WTC11 (cell line): ENCODE measurements around the gene GRIA2. TPM values are rescaled to one million over a fixed set of nuclear protein-coding genes. Genes with fewer than 3 reads are reported as not detected.

ENCODE experiments used
- ATAC-seq: fragments of 200-7000 bp; cut with Tn5 transposase; 2 replicates; pipeline ENCODE4 v1.10.0; 2021; ENCODE audit warnings: mild to moderate bottlenecking, moderate library complexity
- CTCF ChIA-PET: fragments of 300-600 bp; sonication (Branson Sonifier 250); formaldehyde crosslinking; loops from one replicate; lab custom pipeline; 2021; ENCODE audit warnings: antibody characterized with exemption; lab: Charles Lee
- POLR2A ChIA-PET: fragments of 350-600 bp; sonication (Branson Sonifier 250); formaldehyde crosslinking; loops from one replicate; lab custom pipeline; 2021; ENCODE audit warnings: antibody characterized with exemption; lab: Charles Lee
- DNase-seq: peaks from one replicate; pipeline ENCODE4 v3.0.0; 2021; ENCODE audit warnings: low spot score
- H3K27ac Mint-ChIP-seq: 2 replicates; pipeline ENCODE4 v1.8.0; 2021; ENCODE audit warnings: mixed read lengths
- H3K27me3 Mint-ChIP-seq: 2 replicates; pipeline ENCODE4 v1.8.0; 2021; ENCODE audit warnings: low read depth, mild to moderate bottlenecking, moderate library complexity, mixed read lengths
- H3K36me3 Mint-ChIP-seq: 2 replicates; pipeline ENCODE4 v1.8.0; 2021; ENCODE audit warnings: mixed read lengths
- H3K4me1 Mint-ChIP-seq: 2 replicates; pipeline ENCODE4 v1.8.0; 2022; ENCODE audit warnings: mixed read lengths
- H3K4me3 Mint-ChIP-seq: 2 replicates; pipeline ENCODE4 v1.8.0; 2021; ENCODE audit warnings: mild to moderate bottlenecking, moderate library complexity, mixed read lengths
- H3K9me3 Mint-ChIP-seq: 2 replicates; pipeline ENCODE4 v1.8.0; 2021; ENCODE audit warnings: mixed read lengths
- ATF1 ChIP-seq: sonication (generic); formaldehyde crosslinking; IDR thresholded peaks from 2 replicates; pipeline ENCODE4 v1.8.1; 2023; ENCODE audit warnings: mild to moderate bottlenecking, moderate library complexity, missing genetic modification reagents
- CBFB ChIP-seq: sonication (generic); formaldehyde crosslinking; IDR thresholded peaks from 2 replicates; pipeline ENCODE4 v1.8.1; 2022; ENCODE audit warnings: mild to moderate bottlenecking, low read depth, missing genetic modification reagents
- CTCF ChIP-seq: fragments of 200-600 bp; IDR thresholded peaks from 2 replicates; pipeline ENCODE4 v1.8.0; 2022; ENCODE audit warnings: antibody characterized with exemption
- ERG ChIP-seq: fragments of 250-450 bp; sonication (Bioruptor Pico); IDR thresholded peaks from 2 replicates; pipeline ENCODE4 v1.8.0; 2021; ENCODE audit warnings: mild to moderate bottlenecking
- FOXK1 ChIP-seq: sonication (generic); formaldehyde crosslinking; IDR thresholded peaks from 2 replicates; pipeline ENCODE4 v1.8.0; 2022; ENCODE audit warnings: mild to moderate bottlenecking, moderate library complexity, missing genetic modification reagents
- FOXP1 ChIP-seq: sonication (generic); formaldehyde crosslinking; IDR thresholded peaks from 2 replicates; pipeline ENCODE4 v1.8.0; 2022; ENCODE audit warnings: missing genetic modification reagents, mild to moderate bottlenecking, moderate library complexity, borderline replicate concordance
- FOXP4 ChIP-seq: sonication (generic); formaldehyde crosslinking; IDR thresholded peaks from 2 replicates; pipeline ENCODE4 v1.8.0; 2022; ENCODE audit warnings: mild to moderate bottlenecking, missing genetic modification reagents
- HMGA2 ChIP-seq: fragments of 250-450 bp; sonication (Bioruptor Pico); IDR thresholded peaks from 2 replicates; pipeline ENCODE4 v1.4.0; 2021; ENCODE audit warnings: mild to moderate bottlenecking, moderate library complexity
- KAT7 ChIP-seq: sonication (generic); formaldehyde crosslinking; IDR thresholded peaks from 2 replicates; pipeline ENCODE4 v1.8.1; 2023; ENCODE audit warnings: missing genetic modification reagents, mild to moderate bottlenecking, borderline replicate concordance
- MAX ChIP-seq: sonication (generic); formaldehyde crosslinking; IDR thresholded peaks from 2 replicates; pipeline ENCODE4 v1.8.0; 2022; ENCODE audit warnings: mild to moderate bottlenecking, missing genetic modification reagents
- PRRX2 ChIP-seq: fragments of 250-450 bp; sonication (Bioruptor Pico); IDR thresholded peaks from 2 replicates; pipeline ENCODE4 v1.8.0; 2021; ENCODE audit warnings: mild to moderate bottlenecking
- RORB ChIP-seq: fragments of 250-450 bp; sonication (Bioruptor Pico); IDR thresholded peaks from 2 replicates; pipeline ENCODE4 v1.9.0; 2021; ENCODE audit warnings: mild to moderate bottlenecking
- SMAD3 ChIP-seq: sonication (generic); formaldehyde crosslinking; IDR thresholded peaks from 2 replicates; pipeline ENCODE4 v1.8.0; 2022; ENCODE audit warnings: missing genetic modification reagents, mild to moderate bottlenecking, borderline replicate concordance
- SMAD4 ChIP-seq: sonication (generic); formaldehyde crosslinking; IDR thresholded peaks from 2 replicates; pipeline ENCODE4 v1.8.0; 2022; ENCODE audit warnings: mild to moderate bottlenecking, missing genetic modification reagents
- SOX15 ChIP-seq: fragments of 250-450 bp; sonication (Bioruptor Pico); IDR thresholded peaks from 2 replicates; pipeline ENCODE4 v1.9.0; 2021; ENCODE audit warnings: mild to moderate bottlenecking
- ZBTB21 ChIP-seq: sonication (generic); formaldehyde crosslinking; IDR thresholded peaks from 2 replicates; pipeline ENCODE4 v1.8.1; 2023; ENCODE audit warnings: mild to moderate bottlenecking, missing genetic modification reagents, borderline replicate concordance
- ZNF425 ChIP-seq: fragments of 250-450 bp; sonication (Bioruptor Pico); conservative IDR thresholded peaks from 2 replicates; pipeline ENCODE4 v1.9.0; 2021; ENCODE audit warnings: mild to moderate bottlenecking
- total RNA-seq: library from RNA; stranded (reverse); gene quantifications from 3 replicates; pipeline ENCODE4 v1.2.3, GENCODE V29; 2021
- TF ChIP-seq, protein P1 (sequence below): fragments of 250-450 bp; sonication (Bioruptor Pico); IDR thresholded peaks from 2 replicates; pipeline ENCODE4 v1.9.0; 2021; ENCODE audit warnings: mild to moderate bottlenecking
- TF ChIP-seq, protein P2 (sequence below): sonication (generic); formaldehyde crosslinking; IDR thresholded peaks from 2 replicates; pipeline ENCODE4 v1.8.1; 2022; ENCODE audit warnings: missing genetic modification reagents, borderline replicate concordance
- TF ChIP-seq, protein P3 (sequence below): sonication (generic); formaldehyde crosslinking; IDR thresholded peaks from 2 replicates; pipeline ENCODE4 v1.8.1; 2023; ENCODE audit warnings: mild to moderate bottlenecking, missing genetic modification reagents
- TF ChIP-seq, protein P4 (sequence below): sonication (generic); formaldehyde crosslinking; IDR thresholded peaks from 2 replicates; pipeline ENCODE4 v1.8.1; 2022; ENCODE audit warnings: low read depth, mild to moderate bottlenecking, moderate library complexity, missing genetic modification reagents, borderline replicate concordance

Gene GRIA2
- total RNA-seq, 1 experiment from 2014 or later = not detected

DNA sequence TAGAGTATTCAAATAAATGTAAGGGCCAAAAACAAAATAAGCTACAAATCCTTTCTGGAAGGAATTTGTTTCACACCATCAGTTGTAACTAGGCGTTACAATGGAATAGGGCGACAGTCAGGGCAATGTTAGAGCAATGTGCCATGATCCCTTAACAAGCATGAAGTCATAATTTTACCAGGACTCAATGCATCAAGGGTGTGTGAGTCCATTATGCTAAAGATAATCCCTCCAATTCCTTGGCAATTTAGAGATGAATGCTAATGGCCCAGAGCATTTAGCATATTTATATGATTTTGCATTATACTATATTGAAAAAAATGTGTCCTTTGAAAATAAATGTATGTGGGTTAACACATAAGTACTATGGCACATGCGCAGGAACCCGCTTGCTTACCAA lies 73.1 kb downstream of the GRIA2 start:
- ATAC-seq = no peak
- POLR2A ChIA-PET = no interaction called here
- TF ChIP-seq RORB (CRISPR knock-in tag) (no peak), ATF1 (CRISPR knock-in tag) (no peak), CBFB (CRISPR knock-in tag) (no peak), PRRX2 (CRISPR knock-in tag) (no peak), ZBTB21 (no peak), FOXK1 (CRISPR knock-in tag) (no peak), KAT7 (no peak), CTCF (no peak), SMAD3 (CRISPR knock-in tag) (no peak), MAX (no peak)
- TF ChIP-seq, protein P1, sequence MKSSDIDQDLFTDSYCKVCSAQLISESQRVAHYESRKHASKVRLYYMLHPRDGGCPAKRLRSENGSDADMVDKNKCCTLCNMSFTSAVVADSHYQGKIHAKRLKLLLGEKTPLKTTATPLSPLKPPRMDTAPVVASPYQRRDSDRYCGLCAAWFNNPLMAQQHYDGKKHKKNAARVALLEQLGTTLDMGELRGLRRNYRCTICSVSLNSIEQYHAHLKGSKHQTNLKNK (CRISPR knock-in tag) = no peak
- TF ChIP-seq, protein P2, sequence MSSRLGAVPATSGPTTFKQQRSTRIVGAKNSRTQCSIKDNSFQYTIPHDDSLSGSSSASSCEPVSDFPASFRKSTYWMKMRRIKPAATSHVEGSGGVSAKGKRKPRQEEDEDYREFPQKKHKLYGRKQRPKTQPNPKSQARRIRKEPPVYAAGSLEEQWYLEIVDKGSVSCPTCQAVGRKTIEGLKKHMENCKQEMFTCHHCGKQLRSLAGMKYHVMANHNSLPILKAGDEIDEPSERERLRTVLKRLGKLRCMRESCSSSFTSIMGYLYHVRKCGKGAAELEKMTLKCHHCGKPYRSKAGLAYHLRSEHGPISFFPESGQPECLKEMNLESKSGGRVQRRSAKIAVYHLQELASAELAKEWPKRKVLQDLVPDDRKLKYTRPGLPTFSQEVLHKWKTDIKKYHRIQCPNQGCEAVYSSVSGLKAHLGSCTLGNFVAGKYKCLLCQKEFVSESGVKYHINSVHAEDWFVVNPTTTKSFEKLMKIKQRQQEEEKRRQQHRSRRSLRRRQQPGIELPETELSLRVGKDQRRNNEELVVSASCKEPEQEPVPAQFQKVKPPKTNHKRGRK = no peak
- TF ChIP-seq, protein P3, sequence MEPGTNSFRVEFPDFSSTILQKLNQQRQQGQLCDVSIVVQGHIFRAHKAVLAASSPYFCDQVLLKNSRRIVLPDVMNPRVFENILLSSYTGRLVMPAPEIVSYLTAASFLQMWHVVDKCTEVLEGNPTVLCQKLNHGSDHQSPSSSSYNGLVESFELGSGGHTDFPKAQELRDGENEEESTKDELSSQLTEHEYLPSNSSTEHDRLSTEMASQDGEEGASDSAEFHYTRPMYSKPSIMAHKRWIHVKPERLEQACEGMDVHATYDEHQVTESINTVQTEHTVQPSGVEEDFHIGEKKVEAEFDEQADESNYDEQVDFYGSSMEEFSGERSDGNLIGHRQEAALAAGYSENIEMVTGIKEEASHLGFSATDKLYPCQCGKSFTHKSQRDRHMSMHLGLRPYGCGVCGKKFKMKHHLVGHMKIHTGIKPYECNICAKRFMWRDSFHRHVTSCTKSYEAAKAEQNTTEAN (CRISPR knock-in tag) = no peak
- TF ChIP-seq, all 79 proteins: peak for 0
- Mint-ChIP-seq H3K36me3 (no peaks in the 10 kb centered on the region), H3K4me1 (no peaks in the 10 kb centered on the region), H3K27ac (no peak overlapping the region), H3K9me3 (no peaks in the 10 kb centered on the region), H3K27me3 (no peaks in the 10 kb centered on the region), H3K4me3 (no peak overlapping the region)
- CTCF ChIA-PET = no interaction called here
- no peak for DNase-seq

- no peaks in the 10 kb centered on the region for H3K4me1 Mint-ChIP-seq
- no peaks in the 10 kb centered on the region for H3K36me3 Mint-ChIP-seq
- CTCF ChIA-PET = no interaction called here
- H3K9me3 Mint-ChIP-seq = no peaks in the 10 kb centered on the region
- no peak for DNase-seq
- H3K27ac Mint-ChIP-seq = no peak overlapping the region
- POLR2A ChIA-PET = no interaction called here
- ATAC-seq = no peak
- H3K4me3 Mint-ChIP-seq = no peak overlapping the region
- no peaks in the 10 kb centered on the region for H3K27me3 Mint-ChIP-seq
- no peak for TF ChIP-seq SOX15 (CRISPR knock-in tag)
- TF ChIP-seq, protein P4, sequence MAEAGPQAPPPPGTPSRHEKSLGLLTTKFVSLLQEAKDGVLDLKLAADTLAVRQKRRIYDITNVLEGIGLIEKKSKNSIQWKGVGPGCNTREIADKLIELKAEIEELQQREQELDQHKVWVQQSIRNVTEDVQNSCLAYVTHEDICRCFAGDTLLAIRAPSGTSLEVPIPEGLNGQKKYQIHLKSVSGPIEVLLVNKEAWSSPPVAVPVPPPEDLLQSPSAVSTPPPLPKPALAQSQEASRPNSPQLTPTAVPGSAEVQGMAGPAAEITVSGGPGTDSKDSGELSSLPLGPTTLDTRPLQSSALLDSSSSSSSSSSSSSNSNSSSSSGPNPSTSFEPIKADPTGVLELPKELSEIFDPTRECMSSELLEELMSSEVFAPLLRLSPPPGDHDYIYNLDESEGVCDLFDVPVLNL (CRISPR knock-in tag) = no peak
- no peak for TF ChIP-seq FOXP4
- no peak for TF ChIP-seq MAX
- TF ChIP-seq SMAD4 = no peak
- TF ChIP-seq ZNF425 = no peak
- TF ChIP-seq, protein P2 = no peak
- no peak for TF ChIP-seq ERG (CRISPR knock-in tag)
- no peak for TF ChIP-seq HMGA2 (CRISPR knock-in tag)
- no peak for TF ChIP-seq FOXP1 (CRISPR knock-in tag)
Observed at GRCh38 chr4:157294575-157294974, 74.0 kb downstream of the GRIA2 start.
